CD4-positive, alpha-beta T cell treated with Interleukin-17A for 1 hour (primary cell): ENCODE data around the gene ATG10.
A peak's percentile ranks its signal among the peaks of the same experiment; 100 is the strongest.
"Not testable (repeated sequence)": the region's sequence is repeated elsewhere in the genome, so short reads cannot be mapped to it uniquely, and the experiment has no call there.

Experiments
- DNase-seq: peaks from one replicate; pipeline ENCODE4 v3.0.0-alpha.2; 2020

ATG10 gene

GRCh38 chr5:82244854-82245635, 273.2 kb downstream of the ATG10 start:
- DNase-seq = no peak

- no peak for DNase-seq
These were observed 275.2 kb downstream of the ATG10 start for GRCh38 chr5:82246960-82247574.

GRCh38 chr5:82252744-82253143, 280.9 kb downstream of the ATG10 start:
- DNase-seq = no peak

GRCh38 chr5:82255844-82256243, 284.0 kb downstream of the ATG10 start:
- no peak for DNase-seq

GRCh38 chr5:82257247-82257646, 285.4 kb downstream of the ATG10 start:
- no peak for DNase-seq

- no peak for DNase-seq
These were observed 285.9 kb downstream of the ATG10 start for GRCh38 chr5:82257729-82258128.

GRCh38 chr5:82259172-82259800, 287.5 kb downstream of the ATG10 start:
- no peak for DNase-seq

- no peak for DNase-seq
These were observed 293.2 kb downstream of the ATG10 start for GRCh38 chr5:82265047-82265446.

GRCh38 chr5:82267297-82267933, 295.6 kb downstream of the ATG10 start:
- DNase-seq = not testable (repeated sequence)

- DNase-seq = not testable (repeated sequence)
These were observed 297.5 kb downstream of the ATG10 start for GRCh38 chr5:82269363-82269762.

- DNase-seq = not testable (repeated sequence)
These were observed 300.9 kb downstream of the ATG10 start for GRCh38 chr5:82272571-82273356.

- not testable (repeated sequence) for DNase-seq
These were observed 301.6 kb downstream of the ATG10 start for GRCh38 chr5:82273426-82273825.

GRCh38 chr5:82274343-82275211, 302.8 kb downstream of the ATG10 start:
- DNase-seq = no peak

- DNase-seq = no peak
These were observed 303.4 kb downstream of the ATG10 start for GRCh38 chr5:82275216-82275664.

- DNase-seq = no peak
These were observed 305.2 kb downstream of the ATG10 start for GRCh38 chr5:82276800-82277612.

- DNase-seq = no peak
These were observed 305.8 kb downstream of the ATG10 start for GRCh38 chr5:82277613-82277986.

- DNase-seq = peak; percentile 88
These were observed 306.3 kb downstream of the ATG10 start, which contains the start of gene RPS23 for GRCh38 chr5:82277987-82278710. TSS of gene RPS23 (minus strand) at chr5:82278354. CDS start at chr5:82278323, 31 bp downstream.

- DNase-seq = no peak
These were observed 307.0 kb downstream of the ATG10 start for GRCh38 chr5:82278711-82279370.

GRCh38 chr5:82283893-82284292, 312.1 kb downstream of the ATG10 start:
- DNase-seq = no peak
